Panc1 (cell line): ENCODE measurements around the gene STAC.

Experiments used
- CTCF ChIP-seq: fragments of 450-650 bp; IDR thresholded peaks from 2 replicates; pipeline ENCODE4 v1.5.1; 2017; ENCODE audit warnings: mild to moderate bottlenecking
- POLR2AphosphoS5 ChIP-seq: IDR thresholded peaks from 2 replicates; pipeline ENCODE4 v1.6.1; 2012; ENCODE audit warnings: mild to moderate bottlenecking, low read depth, low read length, moderate library complexity
- REST ChIP-seq, 2 experiments: IDR thresholded peaks; 2 replicates each; pipeline ENCODE4 v1.6.1; 2011 to 2012; ENCODE audit warnings: low read depth in 2 of 2, control low read depth in 1 of 2, low read length in 1 of 2, mild to moderate bottlenecking in 1 of 2, moderate library complexity in 1 of 2; ENCODE audit not compliant: insufficient read depth in 1 of 2
- SIN3A ChIP-seq: IDR thresholded peaks from 2 replicates; pipeline ENCODE4 v1.6.1; 2012; ENCODE audit warnings: low read depth, mild to moderate bottlenecking, low read length, moderate library complexity, borderline replicate concordance; ENCODE audit not compliant: insufficient read depth
- TCF7L2 ChIP-seq: IDR thresholded peaks from 2 replicates; pipeline ENCODE4 v1.6.1; 2011; ENCODE audit warnings: mild to moderate bottlenecking, low read depth, low read length, inconsistent platforms

DNA sequence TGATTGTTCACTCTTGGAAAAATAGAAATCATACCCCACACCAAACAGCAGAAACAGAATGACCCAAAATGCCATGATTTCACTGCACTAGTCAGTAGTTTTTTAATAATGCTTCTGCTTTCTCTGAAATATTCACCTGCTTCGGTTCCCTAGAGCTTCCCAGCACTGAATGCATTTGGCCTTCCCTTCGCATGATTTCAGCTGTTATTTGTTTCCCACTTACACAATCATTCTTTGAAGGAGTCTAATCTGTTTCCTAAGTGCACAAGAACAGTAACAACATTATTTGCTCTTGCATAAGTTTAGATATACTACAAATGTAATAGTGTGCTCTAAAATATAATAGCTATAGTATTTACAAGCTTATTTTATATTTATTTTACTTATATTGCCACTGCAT lies 178.7 kb downstream of the STAC start:
- TF ChIP-seq CTCF (no peak), POLR2AphosphoS5 (no peak), REST (IDR thresholded peaks at IDR 0.05; ENCODE audit: insufficient read depth in 1 of 2, low read depth in 2 of 2, low read length in 1 of 2) (no peak), SIN3A (no peak), TCF7L2 (no peak)
